Measurements from ENCODE around the gene RNF115.
"Not testable (repeated sequence)": the region's sequence is repeated elsewhere in the genome, so short reads cannot be mapped to it uniquely, and the experiment has no call there.

RNF115 gene

DNA sequence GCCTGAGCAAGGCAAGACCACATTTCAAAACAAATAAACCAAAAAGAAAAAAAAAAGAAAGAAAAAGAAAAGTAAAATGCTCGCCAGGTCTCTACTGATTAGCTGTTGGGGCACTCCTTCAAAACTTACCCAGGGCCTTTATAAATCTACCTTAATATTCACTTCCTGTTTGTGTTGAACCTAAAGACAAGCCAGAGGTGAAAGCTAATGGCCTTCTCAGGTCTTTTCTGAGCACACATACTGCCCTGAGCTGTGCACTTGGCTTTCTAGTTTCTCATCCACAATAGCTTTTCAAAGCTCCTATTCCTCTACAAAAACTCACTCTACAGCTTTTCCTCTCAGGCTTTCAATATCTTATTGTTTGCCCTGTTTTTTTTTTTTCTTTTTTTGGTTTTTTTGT lies 50.5 kb downstream of the RNF115 start:
- ChIA-PET POLR2A (interaction anchor here (1.6 kb wide), 1 partner anchor 51 kb away, joined by 5 read pairs; the partner anchor contains the start of genes POLR3C and RNF115), CTCF (no interaction called here)
- TF ChIP-seq FOXM1 (IDR thresholded peaks at IDR 0.05; ENCODE audit: borderline replicate concordance) (no peak), BHLHE40 (IDR thresholded peaks at IDR 0.05; ENCODE audit: borderline replicate concordance) (no peak), HDGF (IDR thresholded peaks at IDR 0.05; ENCODE audit: borderline replicate concordance) (no peak), CTBP1 (IDR thresholded peaks at IDR 0.05; ENCODE audit: borderline replicate concordance) (no peak), ELF4 (IDR thresholded peaks at IDR 0.05) (no peak), PKNOX1 (IDR thresholded peaks at IDR 0.05) (no peak), FOXK2 (IDR thresholded peaks at IDR 0.05) (no peak), ARNT (IDR thresholded peaks at IDR 0.05) (no peak), L3MBTL2 (conservative IDR thresholded peaks at IDR 0.05) (no peak), SUZ12 (IDR thresholded peaks at IDR 0.05) (no peak)
- no peak for DNase-seq (ENCODE audit: extremely low spot score)

DNA sequence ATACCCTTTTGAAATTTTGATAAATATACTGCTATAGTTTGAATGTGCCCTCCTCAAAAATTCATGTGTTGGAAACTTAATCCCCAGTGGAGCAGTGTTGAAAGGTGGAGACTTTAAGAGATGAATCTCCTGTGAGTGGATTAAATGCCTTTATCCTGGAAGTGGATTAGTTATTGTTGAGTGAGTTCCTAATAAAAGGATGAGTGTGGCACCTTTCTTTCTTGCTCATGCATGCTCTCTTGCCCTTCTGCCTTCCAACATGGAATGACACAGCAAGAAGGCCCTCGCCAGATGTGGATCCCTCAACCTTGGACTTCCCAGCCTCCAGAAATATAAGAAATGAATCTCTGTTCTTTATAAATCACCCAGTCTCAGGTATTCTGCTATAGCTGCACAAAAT lies 52.8 kb downstream of the RNF115 start:
- POLR2A ChIA-PET: no interaction called here
- TF ChIP-seq NFRKB (IDR thresholded peaks at IDR 0.05): no peak
- TF ChIP-seq PKNOX1 (IDR thresholded peaks at IDR 0.05): no peak
- no peak for TF ChIP-seq FOXA1 (IDR thresholded peaks at IDR 0.05)
- no peak for TF ChIP-seq LEF1 (IDR thresholded peaks at IDR 0.05; ENCODE audit: borderline replicate concordance)
- no peak for TF ChIP-seq ELF4 (IDR thresholded peaks at IDR 0.05)
- no peak for TF ChIP-seq CTBP1 (IDR thresholded peaks at IDR 0.05; ENCODE audit: borderline replicate concordance)
- no peak for TF ChIP-seq ARNT (IDR thresholded peaks at IDR 0.05)
- no peak for TF ChIP-seq L3MBTL2 (conservative IDR thresholded peaks at IDR 0.05)
- TF ChIP-seq TARDBP (IDR thresholded peaks at IDR 0.05): no peak
- no peak for TF ChIP-seq SUZ12 (IDR thresholded peaks at IDR 0.05)
- no peak for TF ChIP-seq FOXK2 (IDR thresholded peaks at IDR 0.05)
- no peak for TF ChIP-seq BHLHE40 (IDR thresholded peaks at IDR 0.05; ENCODE audit: borderline replicate concordance)
- TF ChIP-seq SP1 (IDR thresholded peaks at IDR 0.05): no peak
- TF ChIP-seq FOXM1 (IDR thresholded peaks at IDR 0.05; ENCODE audit: borderline replicate concordance): no peak
- no peak for TF ChIP-seq ZNF384 (IDR thresholded peaks at IDR 0.05)
- no peak for TF ChIP-seq HDGF (IDR thresholded peaks at IDR 0.05; ENCODE audit: borderline replicate concordance)
- no peak for DNase-seq (ENCODE audit: extremely low spot score)
- CTCF ChIA-PET: no interaction called here

- POLR2A ChIA-PET: not testable (repeated sequence)
Measured at GRCh38 chr1:145768004-145768403, 55.9 kb downstream of the RNF115 start.

DNA sequence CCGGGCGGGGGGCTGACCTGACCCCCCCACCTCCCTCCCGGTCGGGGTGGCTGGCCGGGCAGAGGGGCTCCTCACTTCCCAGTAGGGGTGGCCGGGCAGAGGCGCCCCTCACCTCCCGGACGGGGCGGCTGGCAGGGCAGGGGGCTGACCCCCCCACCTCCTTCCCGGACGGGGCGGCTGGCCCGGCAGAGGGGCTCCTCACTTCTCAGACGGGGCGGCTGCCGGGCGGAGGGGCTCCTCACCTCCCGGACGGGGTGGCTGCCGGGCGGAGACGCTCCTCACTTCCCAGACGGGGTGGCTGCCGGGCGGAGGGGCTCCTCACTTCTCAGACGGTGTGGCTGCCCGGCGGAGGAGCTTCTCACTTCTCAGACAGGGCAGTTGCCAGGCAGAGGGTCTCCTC lies 57.0 kb downstream of the RNF115 start:
- POLR2A ChIA-PET; CTCF ChIA-PET; DNase-seq (ENCODE audit: extremely low spot score): not testable (repeated sequence)

More at GRCh38 chr1:145768004-145768403, 55.9 kb downstream of the RNF115 start:
- DNase-seq (ENCODE audit: extremely low spot score); CTCF ChIA-PET: not testable (repeated sequence)

- CTCF ChIA-PET; POLR2A ChIA-PET; DNase-seq (ENCODE audit: extremely low spot score): not testable (repeated sequence)
Measured at GRCh38 chr1:145765585-145766360, 58.1 kb downstream of the RNF115 start.

GRCh38 chr1:145765127-145765526 lies 58.8 kb downstream of the RNF115 start:
- CTCF ChIA-PET, POLR2A ChIA-PET: not testable (repeated sequence)

GRCh38 chr1:145764231-145764940 lies 59.5 kb downstream of the RNF115 start:
- DNase-seq (ENCODE audit: extremely low spot score); CTCF ChIA-PET; POLR2A ChIA-PET: not testable (repeated sequence)

More at GRCh38 chr1:145765127-145765526, 58.8 kb downstream of the RNF115 start:
- not testable (repeated sequence) for DNase-seq (ENCODE audit: extremely low spot score)

- CTCF ChIA-PET; POLR2A ChIA-PET; DNase-seq (ENCODE audit: extremely low spot score): not testable (repeated sequence)
Measured at GRCh38 chr1:145762001-145762400, 61.9 kb downstream of the RNF115 start.

DNA sequence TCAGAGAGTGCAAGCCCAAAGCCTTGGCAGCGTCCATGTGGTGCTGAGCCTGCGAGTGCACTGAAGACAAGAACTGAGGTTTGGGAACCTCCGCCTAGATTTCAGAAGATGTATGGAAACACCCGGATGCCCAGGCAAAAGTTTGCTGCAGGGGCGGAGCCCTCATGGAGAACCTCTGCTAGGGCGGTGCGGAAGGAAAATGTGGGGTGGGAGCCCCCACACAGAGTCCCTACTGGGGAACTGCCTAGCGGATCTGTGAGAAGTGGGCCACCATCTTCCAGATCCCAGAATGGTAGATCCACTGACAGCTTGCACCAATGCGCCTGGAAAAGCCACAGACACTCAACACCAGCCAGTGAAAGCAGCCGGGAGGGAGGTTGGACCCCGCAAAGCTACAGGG lies 62.4 kb downstream of the RNF115 start:
- CTCF ChIA-PET; DNase-seq (ENCODE audit: extremely low spot score); POLR2A ChIA-PET: not testable (repeated sequence)

- CTCF ChIA-PET; POLR2A ChIA-PET; DNase-seq (ENCODE audit: extremely low spot score): not testable (repeated sequence)
Measured at GRCh38 chr1:145760395-145760949, 63.4 kb downstream of the RNF115 start.
